CD4-positive, alpha-beta T cell treated with Interleukin-6 for 4 hours (primary cell): ENCODE data around the gene PXK.

ENCODE experiments used
- DNase-seq: peaks from one replicate; pipeline ENCODE4 v3.0.0-alpha.2; 2020; ENCODE audit warnings: mixed read lengths

Gene PXK

GRCh38 chr3:58470363-58471024 lies 137.8 kb downstream of the PXK start:
- DNase-seq = no peak

GRCh38 chr3:58471025-58471887 lies 138.6 kb downstream of the PXK start:
- DNase-seq = peak; percentile 52

GRCh38 chr3:58473275-58473674 lies 140.6 kb downstream of the PXK start:
- no peak for DNase-seq

GRCh38 chr3:58474348-58474911 lies 141.7 kb downstream of the PXK start:
- DNase-seq = no peak

GRCh38 chr3:58474967-58475578 lies 142.4 kb downstream of the PXK start:
- DNase-seq = no peak
